Endothelial cell of umbilical vein (primary cell): ENCODE results near the gene SLC2A4. TPM values are rescaled to one million over a fixed set of nuclear protein-coding genes. Genes with fewer than 3 reads are reported as not detected.
A peak's percentile ranks its signal among the peaks of the same experiment; 100 is the strongest.

Experiments
- BruUV-seq: library from RNA; stranded (reverse); fragments of 400-500 nt; replicated peaks from 2 replicates; lab custom pipeline; 2021; lab: Mats Ljungman, UMichigan
- CTCF ChIA-PET: fragments of 300-600, 350-600 bp; sonication (Branson Sonifier 250); formaldehyde crosslinking; loops from one replicate; lab custom pipeline; 2021; ENCODE audit warnings: antibody characterized with exemption, inconsistent platforms; lab: Charles Lee
- POLR2A ChIA-PET: fragments of 300-600, 350-600 bp; sonication (Branson Sonifier 250); formaldehyde crosslinking; loops from one replicate; lab custom pipeline; 2021; ENCODE audit warnings: antibody characterized with exemption, inconsistent platforms; lab: Charles Lee
- DNase-seq: peaks from one replicate; pipeline ENCODE4 v3.0.0-alpha.2; 2011; ENCODE audit warnings: low read depth, low spot score
- FAIRE-seq: peaks from 2 replicates; lab custom pipeline; 2011; peaks lifted over from hg19 to GRCh38; lab: Jason Lieb, UNC
- H2AFZ ChIP-seq: 2 replicates; pipeline ENCODE4 v1.6.0; 2012; ENCODE audit warnings: low read depth, low read length, control low read depth, inconsistent platforms
- H3K27ac ChIP-seq: 2 replicates; pipeline ENCODE4 v1.5.1; 2011; ENCODE audit warnings: low read depth, mild to moderate bottlenecking, control low read depth, low read length, moderate library complexity; ENCODE audit not compliant: insufficient read depth
- H3K27me3 ChIP-seq, 2 experiments: 2 replicates each; pipeline versions ENCODE4 v1.6.0 to v1.6.1; 2011; ENCODE audit warnings: low read length in 2 of 2, mixed read lengths in 1 of 2; ENCODE audit not compliant: control insufficient read depth in 2 of 2, insufficient read depth in 2 of 2
- H3K36me3 ChIP-seq, 2 experiments: 2 replicates in 1 of 2; 3 replicates in 1 of 2; pipeline ENCODE4 v1.5.1; 2011; ENCODE audit warnings: low read length in 2 of 2, mild to moderate bottlenecking in 1 of 2, moderate library complexity in 1 of 2; ENCODE audit not compliant: control insufficient read depth in 2 of 2, insufficient read depth in 2 of 2; ENCODE audit errors: extremely low read depth in 1 of 2
- H3K4me1 ChIP-seq: 3 replicates; pipeline ENCODE4 v1.5.1; 2011; ENCODE audit warnings: mild to moderate bottlenecking, low read length; ENCODE audit not compliant: control insufficient read depth, insufficient read depth; ENCODE audit errors: extremely low read depth
- H3K4me2 ChIP-seq: 2 replicates; pipeline ENCODE4 v1.6.1; 2011; ENCODE audit warnings: low read length, control low read depth, mixed read lengths; ENCODE audit not compliant: insufficient read depth
- H3K4me3 ChIP-seq, 3 experiments: fragments of 200-600 bp in 1 of 3; sonication (generic), shearing (Covaris generic) in 1 of 3; replicated peaks in 1 of 3; 2 replicates each; pipeline ENCODE4 v1.5.1; 2011 to 2016; ENCODE audit warnings: control low read depth in 3 of 3, low read length in 3 of 3, mild to moderate bottlenecking in 2 of 3, inconsistent platforms in 1 of 3, low read depth in 1 of 3, moderate library complexity in 1 of 3; ENCODE audit not compliant: insufficient read depth in 1 of 3
- H3K79me2 ChIP-seq: 2 replicates; pipeline ENCODE4 v1.6.0; 2012; ENCODE audit warnings: low read length, inconsistent platforms; ENCODE audit not compliant: control insufficient read depth, insufficient read depth
- H3K9ac ChIP-seq: replicated peaks from 2 replicates; pipeline ENCODE3; 2011; ENCODE audit warnings: low read length, control low read depth; ENCODE audit not compliant: insufficient read depth; ENCODE audit errors: extremely low read depth
- H3K9me1 ChIP-seq: replicated peaks from 3 replicates; pipeline ENCODE4 v1.6.0; 2011; ENCODE audit warnings: mild to moderate bottlenecking, low read length; ENCODE audit not compliant: control insufficient read depth, insufficient read depth; ENCODE audit errors: extremely low read depth
- H3K9me3 ChIP-seq: replicated peaks from 2 replicates; pipeline ENCODE4 v1.5.1; 2012; ENCODE audit warnings: low read length, inconsistent platforms; ENCODE audit not compliant: control insufficient read depth, insufficient read depth
- H4K20me1 ChIP-seq: replicated peaks from 2 replicates; pipeline ENCODE3; 2011; ENCODE audit warnings: mild to moderate bottlenecking, low read length; ENCODE audit not compliant: control insufficient read depth, insufficient read depth; ENCODE audit errors: extremely low read depth
- CTCF ChIP-seq, 2 donors: IDR thresholded peaks; 1 replicate in 1 of 2; 2 replicates in 1 of 2; pipeline ENCODE4 v1.5.1; 2011; ENCODE audit warnings: low read length in 2 of 2, mild to moderate bottlenecking in 2 of 2, moderate library complexity in 2 of 2, control low read depth in 1 of 2, inconsistent platforms in 1 of 2, low read depth in 1 of 2; ENCODE audit not compliant: insufficient read depth in 1 of 2; ENCODE audit errors: extremely low read depth in 1 of 2
- EZH2 ChIP-seq: IDR thresholded peaks from 2 replicates; pipeline ENCODE4 v1.6.1; 2012; ENCODE audit warnings: borderline replicate concordance, low read depth, mild to moderate bottlenecking, moderate library complexity, low read length, inconsistent platforms; ENCODE audit not compliant: severe bottlenecking
- FOS ChIP-seq: IDR thresholded peaks from 2 replicates; pipeline ENCODE4 v1.6.1; 2011; ENCODE audit warnings: mild to moderate bottlenecking, low read length, moderate library complexity, borderline replicate concordance; ENCODE audit not compliant: insufficient read depth
- GATA2 ChIP-seq: IDR thresholded peaks from 2 replicates; pipeline ENCODE4 v1.7.0; 2011; ENCODE audit warnings: low read depth, mild to moderate bottlenecking, moderate library complexity, mixed read lengths, low read length; ENCODE audit not compliant: insufficient read length, insufficient read depth
- JUN ChIP-seq: IDR thresholded peaks from 2 replicates; pipeline ENCODE4 v1.6.1; 2011; ENCODE audit warnings: borderline replicate concordance, low read depth; ENCODE audit not compliant: insufficient read length, insufficient read depth
- MYC ChIP-seq: IDR thresholded peaks from one replicate; pipeline ENCODE4 v1.6.1; 2011; ENCODE audit warnings: mild to moderate bottlenecking, low read depth, low read length
- POLR2A ChIP-seq: IDR thresholded peaks from 2 replicates; pipeline ENCODE4 v1.6.1; 2012; ENCODE audit warnings: low read depth, mild to moderate bottlenecking, control low read depth, low read length
- POLR2AphosphoS5 ChIP-seq: IDR thresholded peaks from 2 replicates; pipeline ENCODE4 v1.6.1; 2012; ENCODE audit warnings: low read depth, mild to moderate bottlenecking, control low read depth, low read length, moderate library complexity; ENCODE audit not compliant: insufficient read depth
- dilution Hi-C: fragments of 300-500 bp; cut with MboI; formaldehyde crosslinking; loops from one replicate; pipeline ENCODE4 v1.15.0; 2019; ENCODE audit warnings: low sequenced_read_pairs; ENCODE audit not compliant: extremely low pct_ligation_motif_present
- intact Hi-C: fragments of 100-400 bp; cut with micrococcal nuclease; formaldehyde crosslinking; loops from one replicate; pipeline ENCODE4 v1.10.0; 2022
- polyA plus RNA-seq, 4 experiments: library from polyadenylated mRNA; depleted of rRNA in 3 of 4; stranded (reverse) in 3 of 4; unstranded in 1 of 4; fragments of >200 nt; gene quantifications; 2 replicates each; pipeline versions ENCODE4 v1.2.1 to v1.2.3, GENCODE V29; 2011 to 2012; ENCODE audit warnings: missing spikeins in 1 of 4
- total RNA-seq: library from RNA; stranded (reverse); gene quantifications from 2 replicates; pipeline ENCODE4 v1.2.3, GENCODE V29; 2021
- TF ChIP-seq, protein P1 (sequence below): IDR thresholded peaks from 2 replicates; pipeline ENCODE4 v1.6.1; 2011; ENCODE audit not compliant: insufficient read depth, insufficient read length

The SLC2A4 gene
- total and polyA plus RNA-seq, 2 donors (not counting 3 experiments of a cell fraction or from before 2014, with no cell fraction given), result 0.12 TPM; not detected in 1

GRCh38 chr17:7308625-7309433 lies 27.3 kb downstream of the SLC2A4 start:
- DNase-seq (peak; percentile 81), FAIRE-seq (peak; percentile 81)
- intact Hi-C loops, result loop anchor here (1.0 kb wide), 2 partner anchors 70 to 126 kb away; partner anchors contain the start of genes PHF23 and TMEM102
- Histone ChIP-seq H3K9ac (peak overlapping the region; percentile 97), H3K27ac (peak overlapping the region; percentile 83), H3K4me1 (peaks cover 19% of the 10 kb centered on the region), H3K36me3 (peaks cover 31 to 35% of the 10 kb centered on the region in 2 experiments), H3K9me3 (no peaks in the 10 kb centered on the region), H3K27me3 (no peaks in the 10 kb centered on the region), H3K4me2 (peak overlapping the region; percentile 80), H2AFZ (no peak overlapping the region), H4K20me1 (peaks cover 4% of the 10 kb centered on the region), H3K4me3 (peak overlapping the region; percentile 71 to 93 (median 87)), H3K79me2 (peaks cover 45% of the 10 kb centered on the region), H3K9me1 (no peaks in the 10 kb centered on the region)
- dilution Hi-C loops, result no loop called here
- ChIA-PET CTCF (interaction anchor here (0.9 kb wide), 1 partner anchor 21 kb away, joined by 3 read pairs; the partner anchor contains the start of gene NEURL4), POLR2A (interaction anchor here (0.7 to 0.9 kb wide), 2 partner anchors 21 to 396 kb away, joined by 3 read pairs; partner anchors contain the start of gene EFNB3)
- BruUV-seq, result TSS peak; percentile 75
- no peak for TF ChIP-seq CTCF (IDR thresholded peaks at IDR 0.05; ENCODE audit: extremely low read depth in 1 of 2, insufficient read depth in 1 of 2, low read depth in 1 of 2, low read length in 2 of 2)
- TF ChIP-seq POLR2A, result peak; percentile 68

DNA sequence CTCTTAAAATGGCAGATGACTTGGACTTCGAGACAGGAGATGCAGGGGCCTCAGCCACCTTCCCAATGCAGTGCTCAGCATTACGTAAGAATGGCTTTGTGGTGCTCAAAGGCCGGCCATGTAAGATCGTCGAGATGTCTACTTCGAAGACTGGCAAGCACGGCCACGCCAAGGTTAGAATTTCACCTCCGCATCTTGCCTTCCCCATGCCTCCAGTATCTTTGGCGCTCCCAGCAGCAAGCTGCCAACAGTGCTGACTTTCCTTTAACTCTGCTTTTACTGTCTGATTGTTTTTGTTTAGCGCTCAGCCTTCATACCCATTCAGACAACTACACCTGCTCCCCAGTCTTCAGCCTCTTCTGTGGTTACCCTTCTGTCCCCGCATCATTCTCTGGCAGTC lies 28.1 kb downstream of the SLC2A4 start:
- H3K27me3 ChIP-seq, result no peaks in the 10 kb centered on the region
- peaks cover 31 to 35% of the 10 kb centered on the region in 2 experiments for H3K36me3 ChIP-seq
- peaks cover 49% of the 10 kb centered on the region for H3K79me2 ChIP-seq
- intact Hi-C loops (no loop called here), dilution Hi-C loops (no loop called here)
- H3K4me2 ChIP-seq, result peak overlapping the region; percentile 80
- no peaks in the 10 kb centered on the region for H3K9me1 ChIP-seq
- no peak overlapping the region for H3K27ac ChIP-seq
- TF ChIP-seq EZH2, result no peak
- no peak for TF ChIP-seq CTCF (IDR thresholded peaks at IDR 0.05; ENCODE audit: extremely low read depth in 1 of 2, insufficient read depth in 1 of 2, low read depth in 1 of 2, low read length in 2 of 2)
- TF ChIP-seq FOS, result no peak
- no peak for TF ChIP-seq POLR2AphosphoS5
- TF ChIP-seq MYC, result no peak
- TF ChIP-seq, protein P1, sequence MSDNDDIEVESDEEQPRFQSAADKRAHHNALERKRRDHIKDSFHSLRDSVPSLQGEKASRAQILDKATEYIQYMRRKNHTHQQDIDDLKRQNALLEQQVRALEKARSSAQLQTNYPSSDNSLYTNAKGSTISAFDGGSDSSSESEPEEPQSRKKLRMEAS, result no peak
- TF ChIP-seq JUN, result no peak
- TF ChIP-seq GATA2, result no peak
- no peak for TF ChIP-seq POLR2A
- ChIA-PET POLR2A (interaction anchor here (0.7 kb wide), 1 partner anchor 395 kb away, joined by 3 read pairs; the partner anchor contains the start of gene EFNB3), CTCF (interaction anchor here (0.9 kb wide), 1 partner anchor 20 kb away, joined by 3 read pairs; the partner anchor contains the start of gene NEURL4)
- DNase-seq, result no peak
- FAIRE-seq, result no peak
- peaks cover 4% of the 10 kb centered on the region for H4K20me1 ChIP-seq
- BruUV-seq, result no TSS peak
- H3K9ac ChIP-seq, result no peak overlapping the region
- H3K4me3 ChIP-seq, result peak overlapping the region in 1 of 3 experiments; percentile 93
- peaks cover 26% of the 10 kb centered on the region for H3K4me1 ChIP-seq
- H2AFZ ChIP-seq, result no peak overlapping the region
- H3K9me3 ChIP-seq, result no peaks in the 10 kb centered on the region
